DND-41 (cell line): ENCODE measurements around the gene ASPA.

Source experiments
- ATAC-seq: fragments of 200-7000 bp; cut with Tn5 transposase; 3 replicates; pipeline ENCODE4 v1.9.1; 2021; ENCODE audit warnings: low read depth; ENCODE audit not compliant: insufficient read depth
- DNase-seq: peaks from one replicate; pipeline ENCODE4 v3.0.0-alpha.2; 2020
- H2AFZ ChIP-seq: 2 replicates; pipeline ENCODE4 v1.6.0; 2012; ENCODE audit warnings: low read depth, low read length
- H3K27ac ChIP-seq: 2 replicates; pipeline ENCODE4 v1.5.1; 2012; ENCODE audit warnings: low read length, inconsistent platforms
- H3K27me3 ChIP-seq: fragments of 200-600 bp; sonication (generic); 2 replicates; pipeline ENCODE4 v1.6.0; 2012; ENCODE audit warnings: low read length, mild to moderate bottlenecking, inconsistent platforms; ENCODE audit not compliant: insufficient read depth, poor library complexity
- H3K36me3 ChIP-seq: 2 replicates; pipeline ENCODE4 v1.5.1; 2012; ENCODE audit warnings: low read length, inconsistent platforms; ENCODE audit not compliant: insufficient read depth
- H3K4me1 ChIP-seq: 2 replicates; pipeline ENCODE4 v1.5.1; 2012; ENCODE audit warnings: mild to moderate bottlenecking, low read length; ENCODE audit not compliant: insufficient read depth
- H3K4me2 ChIP-seq: 2 replicates; pipeline ENCODE4 v1.6.0; 2012; ENCODE audit warnings: mild to moderate bottlenecking, moderate library complexity, low read length, inconsistent platforms; ENCODE audit not compliant: insufficient read depth
- H3K4me3 ChIP-seq, 2 experiments: fragments of 200-600 bp in 1 of 2; shearing (Covaris generic) in 1 of 2; 2 replicates each; pipeline ENCODE4 v1.5.1; 2012 to 2016; ENCODE audit warnings: inconsistent platforms in 2 of 2, low read length in 2 of 2, mild to moderate bottlenecking in 2 of 2, low read depth in 1 of 2, moderate library complexity in 1 of 2
- H3K79me2 ChIP-seq: 2 replicates; pipeline ENCODE4 v1.6.0; 2012; ENCODE audit warnings: low read length, inconsistent platforms; ENCODE audit not compliant: insufficient read depth
- H3K9ac ChIP-seq: 2 replicates; pipeline ENCODE4 v1.6.0; 2012; ENCODE audit warnings: low read depth, mild to moderate bottlenecking, inconsistent platforms, low read length, moderate library complexity
- H3K9me3 ChIP-seq: 2 replicates; pipeline ENCODE4 v1.5.1; 2012; ENCODE audit warnings: low read length, moderate library complexity, mild to moderate bottlenecking, inconsistent platforms; ENCODE audit not compliant: insufficient read depth, severe bottlenecking
- H4K20me1 ChIP-seq: 2 replicates; pipeline ENCODE4 v1.6.0; 2012; ENCODE audit warnings: low read length; ENCODE audit not compliant: insufficient read depth
- CTCF ChIP-seq: IDR thresholded peaks from 2 replicates; pipeline ENCODE4 v1.5.1; 2012; ENCODE audit warnings: borderline replicate concordance, low read length, moderate library complexity, mild to moderate bottlenecking; ENCODE audit not compliant: poor library complexity, severe bottlenecking; ENCODE audit errors: extremely low read depth
- EZH2 ChIP-seq: IDR thresholded peaks from 3 replicates; pipeline ENCODE4 v1.6.1; 2012; ENCODE audit warnings: borderline replicate concordance, low read depth, mild to moderate bottlenecking, moderate library complexity, low read length, inconsistent platforms; ENCODE audit not compliant: severe bottlenecking

The ASPA gene

DNA sequence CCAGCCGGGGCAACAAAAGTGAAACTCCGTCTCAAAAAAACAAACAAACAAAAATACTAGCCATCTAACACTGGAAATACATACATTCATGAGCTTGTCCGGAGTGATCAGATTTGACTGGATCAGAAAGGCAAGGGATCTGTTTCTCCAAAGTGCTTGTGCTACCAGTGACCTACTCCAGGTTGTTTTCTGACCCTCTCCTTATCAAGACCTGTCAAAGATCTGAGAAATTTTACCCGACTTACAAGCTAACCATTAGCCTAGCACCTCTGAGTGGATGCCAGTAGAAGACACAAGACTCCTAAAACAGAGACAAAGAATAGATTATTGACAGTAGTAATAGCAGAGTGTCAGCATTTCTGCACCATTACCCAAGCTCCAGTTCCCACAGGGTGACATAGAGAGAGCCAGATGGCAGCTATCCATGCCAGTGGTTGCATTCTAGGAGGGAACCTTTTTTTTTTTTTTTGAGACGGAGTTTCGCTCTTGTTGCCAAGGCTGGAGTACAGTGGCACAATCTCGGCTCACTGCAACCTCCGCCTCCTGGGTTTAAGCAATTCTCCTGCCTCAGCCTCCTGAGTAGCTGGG lies 9.8 kb downstream of the ASPA start:
- H3K79me2 ChIP-seq = no peaks in the 10 kb centered on the region
- no peak overlapping the region for H3K27ac ChIP-seq
- H4K20me1 ChIP-seq = no peaks in the 10 kb centered on the region
- ATAC-seq (no peak), DNase-seq (no peak)
- H2AFZ ChIP-seq = no peak overlapping the region
- H3K4me2 ChIP-seq = no peak overlapping the region
- no peak overlapping the region for H3K9ac ChIP-seq
- H3K4me1 ChIP-seq = no peaks in the 10 kb centered on the region
- H3K36me3 ChIP-seq = no peaks in the 10 kb centered on the region
- peaks cover 25% of the 10 kb centered on the region for H3K27me3 ChIP-seq
- no peak for TF ChIP-seq EZH2
- no peak for TF ChIP-seq CTCF
- no peak overlapping the region for H3K4me3 ChIP-seq
- no peaks in the 10 kb centered on the region for H3K9me3 ChIP-seq

DNA sequence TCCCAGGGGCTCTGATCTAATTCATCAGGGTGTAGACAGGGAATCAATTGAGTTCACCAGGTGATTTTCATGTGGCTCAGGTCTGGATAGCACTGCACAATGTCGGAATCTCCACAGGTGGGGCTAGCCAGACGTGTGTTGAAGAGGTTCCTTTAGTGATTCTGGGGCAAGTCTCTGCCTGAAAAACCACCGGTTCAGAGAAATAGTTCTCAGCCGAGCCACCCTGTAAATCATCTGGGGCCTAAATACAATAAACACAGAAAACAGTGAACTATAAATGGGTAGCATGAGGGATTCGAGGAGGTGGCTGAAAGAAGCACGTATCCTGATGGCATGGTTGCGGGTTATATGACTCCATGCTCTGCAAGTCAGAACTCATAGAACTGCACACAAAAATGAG lies 21.3 kb downstream of the ASPA start:
- DNase-seq (no peak), ATAC-seq (no peak)
- Histone ChIP-seq H3K36me3 (no peaks in the 10 kb centered on the region), H3K79me2 (no peaks in the 10 kb centered on the region), H3K27me3 (peaks cover 14% of the 10 kb centered on the region), H2AFZ (no peak overlapping the region), H3K27ac (no peak overlapping the region), H3K4me2 (no peak overlapping the region), H4K20me1 (no peaks in the 10 kb centered on the region), H3K4me3 (no peak overlapping the region), H3K4me1 (no peaks in the 10 kb centered on the region), H3K9me3 (no peaks in the 10 kb centered on the region), H3K9ac (no peak overlapping the region)
- TF ChIP-seq CTCF (no peak), EZH2 (no peak)

DNA sequence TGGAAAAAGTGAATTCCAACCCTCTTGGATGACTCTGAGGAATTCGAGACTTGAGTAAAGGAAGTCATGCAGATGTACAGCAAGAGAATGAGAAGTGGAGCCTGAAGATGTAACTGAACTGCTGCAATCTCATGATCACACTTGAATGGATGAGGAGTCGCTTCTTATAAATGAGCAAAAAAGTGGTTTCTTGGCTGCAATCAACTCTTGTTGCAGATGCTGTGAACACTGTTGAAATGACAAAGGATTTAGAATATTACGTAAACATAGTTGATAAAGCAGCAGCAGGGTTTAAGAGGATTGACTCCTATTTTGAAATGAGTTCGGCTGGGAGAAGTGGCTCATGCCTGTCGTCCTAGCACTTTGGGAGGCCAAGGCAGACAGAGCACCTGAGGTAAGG lies 25.5 kb downstream of the ASPA start:
- Histone ChIP-seq H3K4me3 (no peak overlapping the region), H3K9ac (no peak overlapping the region), H3K27ac (no peak overlapping the region), H3K4me1 (no peaks in the 10 kb centered on the region), H4K20me1 (no peaks in the 10 kb centered on the region), H3K4me2 (no peak overlapping the region), H2AFZ (no peak overlapping the region), H3K36me3 (no peaks in the 10 kb centered on the region), H3K79me2 (no peaks in the 10 kb centered on the region), H3K27me3 (peaks cover 5% of the 10 kb centered on the region), H3K9me3 (no peaks in the 10 kb centered on the region)
- DNase-seq (no peak), ATAC-seq (no peak)
- no peak for TF ChIP-seq CTCF

GRCh38 chr17:3502466-3502865 lies 26.7 kb downstream of the ASPA start:
- H3K4me1 ChIP-seq = no peaks in the 10 kb centered on the region
- DNase-seq = no peak
- no peaks in the 10 kb centered on the region for H3K36me3 ChIP-seq
- H3K27ac ChIP-seq = no peak overlapping the region
- H3K9ac ChIP-seq = no peak overlapping the region
- H4K20me1 ChIP-seq = no peaks in the 10 kb centered on the region
- TF ChIP-seq EZH2 = no peak
- no peak for TF ChIP-seq CTCF
- no peak overlapping the region for H3K4me3 ChIP-seq
- H3K79me2 ChIP-seq = no peaks in the 10 kb centered on the region
- ATAC-seq = no peak
- H2AFZ ChIP-seq = no peak overlapping the region
- H3K9me3 ChIP-seq = no peaks in the 10 kb centered on the region
- H3K4me2 ChIP-seq = no peak overlapping the region
- H3K27me3 ChIP-seq = no peaks in the 10 kb centered on the region
